Measurements from ENCODE around the gene CDK3. TPM values are rescaled to one million over a fixed set of nuclear protein-coding genes. Genes with fewer than 3 reads are reported as not detected.

The CDK3 gene
- total RNA-seq, 1 donor from 2014 or later, result 1.8 TPM

GRCh38 chr17:76033139-76033538 is 32.5 kb downstream of the CDK3 start:
- no peaks in the 10 kb centered on the region for H3K27me3 ChIP-seq (ENCODE audit: low read depth)
- no peak for DNase-seq
- peaks cover 5% of the 10 kb centered on the region for H3K36me3 ChIP-seq
- intact Hi-C loops (cut with micrococcal nuclease), result no loop called here
- H3K9me3 ChIP-seq (replicated peaks), result no peaks in the 10 kb centered on the region
- H3K4me1 ChIP-seq, result peaks cover 15% of the 10 kb centered on the region
- no peak overlapping the region for H3K4me3 ChIP-seq
- no peak overlapping the region for H3K27ac ChIP-seq (replicated peaks)
- TF ChIP-seq CTCF (IDR thresholded peaks at IDR 0.05; ENCODE audit: borderline replicate concordance), result no peak

GRCh38 chr17:76034428-76035350 is 34.0 kb downstream of the CDK3 start:
- Histone ChIP-seq H3K4me1 (peaks cover 10% of the 10 kb centered on the region), H3K9me3 (replicated peaks) (no peaks in the 10 kb centered on the region), H3K36me3 (peaks cover 19% of the 10 kb centered on the region), H3K4me3 (no peak overlapping the region), H3K27ac (replicated peaks) (no peak overlapping the region), H3K27me3 (ENCODE audit: low read depth) (no peaks in the 10 kb centered on the region)
- intact Hi-C loops (cut with micrococcal nuclease), result no loop called here
- no peak for DNase-seq
- TF ChIP-seq CTCF (IDR thresholded peaks at IDR 0.05; ENCODE audit: borderline replicate concordance), result no peak

- no peak for TF ChIP-seq CTCF (IDR thresholded peaks at IDR 0.05; ENCODE audit: borderline replicate concordance)
- no peak for DNase-seq
- Histone ChIP-seq H3K9me3 (replicated peaks) (no peaks in the 10 kb centered on the region), H3K27ac (replicated peaks) (no peak overlapping the region), H3K4me3 (no peak overlapping the region), H3K36me3 (peaks cover 39% of the 10 kb centered on the region), H3K27me3 (ENCODE audit: low read depth) (no peaks in the 10 kb centered on the region), H3K4me1 (peaks cover 6% of the 10 kb centered on the region)
- intact Hi-C loops (cut with micrococcal nuclease), result no loop called here
These were observed 36.0 kb downstream of the CDK3 start for GRCh38 chr17:76036497-76037261.

GRCh38 chr17:76038050-76038449 is 37.4 kb downstream of the CDK3 start:
- Histone ChIP-seq H3K9me3 (replicated peaks) (no peaks in the 10 kb centered on the region), H3K4me1 (peaks cover 6% of the 10 kb centered on the region), H3K4me3 (no peak overlapping the region), H3K27me3 (ENCODE audit: low read depth) (no peaks in the 10 kb centered on the region), H3K27ac (replicated peaks) (no peak overlapping the region), H3K36me3 (peaks cover 53% of the 10 kb centered on the region)
- TF ChIP-seq CTCF (IDR thresholded peaks at IDR 0.05; ENCODE audit: borderline replicate concordance), result no peak
- intact Hi-C loops (cut with micrococcal nuclease), result no loop called here
- DNase-seq, result no peak

GRCh38 chr17:76039121-76039520 is 38.5 kb downstream of the CDK3 start:
- DNase-seq, result no peak
- no peaks in the 10 kb centered on the region for H3K9me3 ChIP-seq (replicated peaks)
- H3K36me3 ChIP-seq, result peaks cover 64% of the 10 kb centered on the region
- no peak overlapping the region for H3K27ac ChIP-seq (replicated peaks)
- H3K4me3 ChIP-seq, result no peak overlapping the region
- H3K4me1 ChIP-seq, result peaks cover 6% of the 10 kb centered on the region
- TF ChIP-seq CTCF (IDR thresholded peaks at IDR 0.05; ENCODE audit: borderline replicate concordance), result no peak
- H3K27me3 ChIP-seq (ENCODE audit: low read depth), result no peaks in the 10 kb centered on the region
- intact Hi-C loops (cut with micrococcal nuclease), result no loop called here

All from left ventricle myocardium inferior (tissue), 1 donor.